HG03571 (cell line): ENCODE measurements around the gene ZC3H6.

Experiments
- ATAC-seq: cut with Tn5 transposase; IDR thresholded peaks from one replicate; pipeline ENCODE4 v1.9.1; 2021; ENCODE audit not compliant: unreplicated experiment

ZC3H6 gene, protein sequence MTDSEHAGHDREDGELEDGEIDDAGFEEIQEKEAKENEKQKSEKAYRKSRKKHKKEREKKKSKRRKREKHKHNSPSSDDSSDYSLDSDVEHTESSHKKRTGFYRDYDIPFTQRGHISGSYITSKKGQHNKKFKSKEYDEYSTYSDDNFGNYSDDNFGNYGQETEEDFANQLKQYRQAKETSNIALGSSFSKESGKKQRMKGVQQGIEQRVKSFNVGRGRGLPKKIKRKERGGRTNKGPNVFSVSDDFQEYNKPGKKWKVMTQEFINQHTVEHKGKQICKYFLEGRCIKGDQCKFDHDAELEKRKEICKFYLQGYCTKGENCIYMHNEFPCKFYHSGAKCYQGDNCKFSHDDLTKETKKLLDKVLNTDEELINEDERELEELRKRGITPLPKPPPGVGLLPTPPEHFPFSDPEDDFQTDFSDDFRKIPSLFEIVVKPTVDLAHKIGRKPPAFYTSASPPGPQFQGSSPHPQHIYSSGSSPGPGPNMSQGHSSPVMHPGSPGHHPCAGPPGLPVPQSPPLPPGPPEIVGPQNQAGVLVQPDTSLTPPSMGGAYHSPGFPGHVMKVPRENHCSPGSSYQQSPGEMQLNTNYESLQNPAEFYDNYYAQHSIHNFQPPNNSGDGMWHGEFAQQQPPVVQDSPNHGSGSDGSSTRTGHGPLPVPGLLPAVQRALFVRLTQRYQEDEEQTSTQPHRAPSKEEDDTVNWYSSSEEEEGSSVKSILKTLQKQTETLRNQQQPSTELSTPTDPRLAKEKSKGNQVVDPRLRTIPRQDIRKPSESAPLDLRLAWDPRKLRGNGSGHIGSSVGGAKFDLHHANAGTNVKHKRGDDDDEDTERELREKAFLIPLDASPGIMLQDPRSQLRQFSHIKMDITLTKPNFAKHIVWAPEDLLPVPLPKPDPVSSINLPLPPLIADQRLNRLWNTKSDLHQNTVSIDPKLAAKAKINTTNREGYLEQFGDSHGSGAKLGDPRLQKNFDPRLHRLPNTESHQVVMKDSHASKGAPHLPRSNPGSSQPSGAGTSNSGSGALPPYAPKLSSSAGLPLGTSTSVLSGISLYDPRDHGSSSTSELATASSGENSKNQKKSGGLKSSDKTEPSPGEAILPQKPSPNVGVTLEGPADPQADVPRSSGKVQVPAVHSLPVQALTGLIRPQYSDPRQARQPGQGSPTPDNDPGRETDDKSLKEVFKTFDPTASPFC

DNA sequence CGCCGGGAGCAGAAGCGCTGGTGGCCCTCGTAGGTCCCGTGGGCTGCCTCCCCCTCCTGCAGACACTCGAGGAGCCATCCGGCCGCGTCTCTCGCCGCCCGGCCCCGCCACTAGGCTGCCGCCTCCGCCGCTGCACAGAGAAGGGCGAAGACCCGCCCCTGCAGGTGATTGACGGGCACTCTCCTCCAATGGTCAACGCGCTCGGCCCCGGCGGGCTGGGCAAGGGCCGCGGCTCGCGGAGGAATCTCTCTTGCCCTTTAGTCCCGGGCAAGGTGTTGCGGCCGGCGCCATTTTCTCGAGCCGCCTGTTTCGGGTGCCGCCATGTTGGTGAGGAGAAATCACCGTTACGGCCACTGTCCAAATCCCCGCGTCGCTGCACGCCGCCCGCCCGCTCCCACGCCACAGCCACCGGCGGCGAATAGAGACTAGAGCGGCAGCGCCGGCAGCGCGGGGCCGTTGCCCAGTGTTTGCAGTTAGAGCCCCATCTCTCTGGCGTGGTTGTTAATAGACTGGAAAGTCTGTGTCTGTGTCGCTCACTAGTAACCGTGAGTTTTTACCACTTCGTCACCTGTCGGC is at the start of gene ZC3H6:
ZC3H6 (plus strand) TSS at position 287 of the 576 bp plus-strand sequence. CDS start 398 bp downstream, outside the sequence.
- ATAC-seq: peak; percentile 93

DNA sequence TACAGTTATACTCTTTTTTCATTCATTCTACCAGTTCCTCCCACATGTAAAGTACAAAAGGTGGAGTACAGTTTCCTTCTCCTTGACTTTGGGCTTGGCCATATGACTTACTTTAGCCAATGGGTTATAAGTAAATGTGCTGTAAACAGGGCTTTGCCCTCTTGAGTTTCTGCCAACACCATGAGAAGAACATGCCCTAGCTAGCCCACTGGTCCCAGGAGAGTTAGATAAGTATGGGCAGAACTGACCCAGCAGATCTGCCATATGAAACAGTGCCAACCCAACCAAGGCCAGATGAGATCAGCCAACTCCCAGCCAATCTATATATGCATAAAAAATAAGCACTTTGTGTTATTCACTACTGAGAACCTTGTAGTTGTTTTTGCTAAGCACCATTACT is 46.0 kb upstream of the ZC3H6 start:
- no peak for ATAC-seq

DNA sequence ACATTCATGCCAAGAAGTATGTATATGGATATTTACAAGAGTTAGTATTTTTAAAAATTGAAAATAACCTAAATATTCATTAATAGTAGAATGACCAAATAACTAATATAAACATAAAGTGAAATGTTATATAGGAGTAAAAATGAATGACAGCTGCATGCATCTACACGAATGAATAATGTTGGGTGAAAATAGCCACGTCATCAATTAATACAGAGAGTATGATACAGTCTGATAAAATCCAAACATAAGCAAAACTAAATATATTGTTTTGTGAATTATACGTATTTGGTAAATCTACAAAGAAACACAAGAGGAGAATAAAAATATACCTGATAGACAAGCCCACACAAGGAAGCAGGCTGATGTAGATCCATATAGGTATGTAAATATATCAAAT is 45.0 kb upstream of the ZC3H6 start:
- no peak for ATAC-seq

DNA sequence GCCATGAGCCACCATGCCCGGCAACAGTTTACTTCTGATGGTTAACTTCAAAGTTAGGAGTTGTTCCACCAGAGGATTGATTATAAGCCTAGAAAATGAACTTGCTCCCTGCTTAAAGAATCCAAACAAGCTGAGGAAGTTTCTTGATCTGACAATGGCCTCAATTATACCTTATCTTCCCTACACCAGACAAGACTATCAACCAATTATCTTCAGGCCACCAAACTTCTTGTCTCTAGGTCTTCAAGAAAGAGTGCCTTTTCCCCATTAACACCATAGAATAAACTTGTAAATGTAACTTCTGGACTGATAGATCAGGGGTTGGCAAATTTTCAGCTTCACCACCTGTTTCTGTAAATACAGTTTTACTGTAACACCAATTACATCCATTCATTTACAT is 35.5 kb upstream of the ZC3H6 start:
- ATAC-seq: no peak

DNA sequence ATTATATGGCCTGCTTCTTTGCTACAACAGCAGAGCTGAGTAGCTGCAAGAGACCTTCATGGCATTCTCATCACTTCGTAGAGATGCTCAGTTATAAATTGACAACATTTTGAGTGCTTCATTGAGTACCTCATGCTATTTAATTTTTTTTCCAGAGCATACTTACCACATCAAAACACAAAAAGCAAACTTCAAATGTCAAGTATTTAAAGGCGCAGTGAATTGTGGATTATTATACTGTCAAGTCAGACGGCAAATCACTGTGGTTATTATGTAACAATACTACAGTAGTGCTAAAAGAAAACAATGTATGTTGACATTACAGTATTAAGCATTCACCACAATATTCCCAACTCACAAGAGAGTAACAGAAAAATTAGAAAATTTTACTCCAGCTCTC is 33.0 kb upstream of the ZC3H6 start:
- ATAC-seq: no peak

DNA sequence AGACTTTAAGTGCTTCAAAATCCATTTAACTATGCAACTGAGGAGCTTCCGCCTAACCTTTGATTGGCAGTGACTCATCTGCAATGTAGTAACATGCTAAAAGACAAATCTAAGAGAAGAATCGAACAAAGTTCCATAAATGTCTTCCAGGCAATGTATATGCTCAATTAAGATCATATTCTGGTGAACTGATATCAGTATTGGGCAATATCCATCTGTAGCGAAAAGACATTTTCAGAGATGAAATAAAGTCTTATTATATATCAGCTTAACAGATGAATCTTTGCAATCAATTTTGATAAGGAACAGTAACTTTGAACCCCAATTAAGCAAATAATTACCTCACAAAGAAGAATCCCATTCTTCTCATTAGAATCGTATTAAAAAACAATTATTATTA is 32.2 kb upstream of the ZC3H6 start:
- no peak for ATAC-seq

DNA sequence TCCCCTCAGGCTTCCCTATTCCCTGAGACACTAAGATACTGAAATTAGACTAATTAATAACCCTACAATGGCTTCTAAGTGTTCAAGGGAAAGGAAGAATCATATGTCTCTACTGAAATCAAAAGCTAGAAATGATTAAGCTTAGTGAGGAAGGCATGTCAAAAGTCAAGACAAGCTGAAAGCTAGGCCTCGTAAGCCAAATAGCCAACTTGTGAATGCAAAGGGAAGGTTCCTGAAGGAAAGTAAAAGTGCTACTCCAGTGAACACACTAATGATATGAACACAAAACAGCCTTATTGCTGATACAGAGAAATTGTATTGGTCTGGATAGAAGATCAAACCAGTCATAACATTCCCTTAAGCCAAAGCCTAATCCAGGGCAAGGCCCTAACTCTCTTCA is 30.5 kb upstream of the ZC3H6 start:
- no peak for ATAC-seq

DNA sequence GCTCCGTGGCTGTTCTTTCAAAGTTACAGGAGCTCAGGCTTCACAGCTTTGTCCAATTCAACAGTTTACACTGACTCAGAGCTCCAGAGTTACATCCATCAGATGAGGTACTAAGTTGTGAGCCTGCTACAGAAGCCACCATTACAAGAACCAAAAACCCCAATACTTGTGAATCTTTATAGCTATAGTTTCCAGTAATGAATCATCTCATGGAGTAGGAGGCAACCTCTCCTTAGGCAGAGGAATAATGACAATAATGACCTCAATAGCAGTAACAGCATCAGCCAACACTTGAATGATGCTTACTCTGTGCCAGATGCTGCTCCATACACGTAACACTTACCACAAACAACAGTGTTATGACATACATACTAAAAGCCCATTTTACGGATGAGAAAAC is 24.1 kb upstream of the ZC3H6 start:
- ATAC-seq: no peak

DNA sequence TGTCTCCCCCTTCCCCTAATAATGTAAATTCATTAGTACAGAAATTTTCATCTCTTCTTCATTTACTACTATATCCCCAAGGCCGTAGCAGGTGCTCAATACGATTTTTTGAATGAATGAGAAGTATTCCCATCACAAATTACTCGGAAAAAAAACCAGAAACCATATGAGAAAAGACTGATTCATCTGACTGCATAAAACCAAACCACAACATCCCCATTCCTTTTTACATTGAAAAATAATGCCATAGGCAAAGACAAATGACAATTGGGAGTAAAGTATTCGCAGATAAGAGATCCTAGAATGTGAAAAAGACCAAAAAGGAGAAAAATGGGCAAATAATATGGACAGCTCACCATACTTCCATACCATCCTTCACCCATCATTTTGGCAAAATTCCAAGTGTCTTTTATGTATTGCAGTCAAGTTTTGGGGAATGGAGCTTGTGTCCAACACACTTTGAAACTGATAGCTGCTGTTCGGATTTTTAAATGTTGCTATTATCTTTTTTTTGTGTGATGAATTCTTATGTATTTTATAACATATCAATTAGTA is 22.1 kb upstream of the ZC3H6 start:
- ATAC-seq: no peak

DNA sequence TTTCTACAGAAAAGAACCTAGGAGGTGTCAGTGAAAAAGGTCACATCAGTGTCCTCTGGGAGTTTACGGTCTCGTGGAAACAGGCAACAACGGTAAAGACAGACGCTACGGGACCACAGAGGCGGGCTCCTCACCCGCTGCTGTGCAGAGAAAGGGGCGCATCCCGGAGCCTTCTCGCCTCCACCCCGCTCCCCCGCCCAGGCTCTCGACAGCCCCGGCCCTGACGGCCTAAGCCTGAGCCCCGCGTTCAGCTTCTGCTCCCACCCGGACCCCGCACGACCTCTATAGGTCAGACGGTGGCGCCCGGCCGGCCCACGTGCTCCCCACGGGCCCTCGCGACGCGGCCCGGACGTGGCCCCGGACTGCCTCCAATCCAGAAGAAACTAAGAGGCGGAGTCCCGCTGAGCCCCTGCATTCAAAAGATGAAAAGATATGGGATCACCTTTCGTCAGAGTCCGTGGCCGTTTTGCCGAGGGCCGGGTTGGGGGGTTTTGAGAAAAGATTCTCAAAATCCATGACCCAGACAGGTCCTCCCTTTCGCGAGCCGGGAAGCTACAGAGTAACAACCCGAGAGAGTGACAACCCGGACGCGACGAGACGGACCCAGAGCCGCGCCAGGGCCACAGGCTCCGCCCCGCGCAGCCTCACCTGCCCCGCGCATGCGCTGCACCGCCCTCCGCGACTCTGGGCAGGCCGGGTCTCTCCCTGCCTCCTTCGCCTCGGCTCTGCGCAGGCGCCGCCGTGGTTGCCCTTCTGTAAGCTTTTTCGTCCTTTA is 20.7 kb upstream of the ZC3H6 start, which contains the start of gene ZC3H8:
ZC3H8 (minus strand) TSS at position 577 of the 775 bp plus-strand sequence; CDS start at position 516, 61 bp downstream.
- ATAC-seq: peak; percentile 90

DNA sequence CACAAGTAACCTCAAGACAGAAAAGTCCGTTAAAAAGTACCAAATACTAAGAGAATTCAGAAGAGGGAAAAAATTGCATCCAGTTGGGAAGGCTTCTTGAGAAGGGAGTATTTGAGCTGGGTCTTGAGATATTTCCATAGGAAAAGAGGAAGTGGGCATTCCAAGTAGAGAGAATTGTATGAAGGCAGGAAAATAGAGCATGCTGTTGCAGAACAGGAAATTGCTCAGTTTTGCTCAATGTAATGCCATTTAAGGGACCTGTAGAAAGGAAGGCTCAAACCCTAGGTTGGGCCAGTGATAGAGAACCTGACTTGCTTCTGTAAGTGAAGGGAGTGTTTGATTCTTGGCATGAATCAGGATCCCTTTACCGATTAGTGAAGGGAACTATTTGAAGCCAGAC is 19.5 kb upstream of the ZC3H6 start:
- no peak for ATAC-seq

DNA sequence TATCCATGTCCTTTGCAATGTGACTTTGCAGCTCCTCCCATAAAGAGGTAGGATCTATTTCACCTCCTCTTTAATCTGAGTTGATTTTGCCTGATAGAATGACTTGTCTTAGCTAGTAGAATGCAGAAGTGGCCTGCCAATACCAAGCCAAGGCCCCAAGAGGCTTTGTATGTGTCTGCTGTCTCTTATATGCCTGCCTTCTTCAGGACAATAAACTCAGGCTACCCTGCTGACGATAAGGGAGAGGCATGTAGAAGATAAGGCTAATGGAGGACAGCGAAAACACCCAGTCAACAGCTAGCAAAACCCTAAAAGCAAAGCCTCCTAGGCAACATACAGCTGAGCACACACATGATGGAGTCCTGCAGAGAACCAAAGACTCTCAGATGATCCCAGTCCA is 18.7 kb upstream of the ZC3H6 start:
- ATAC-seq: no peak

DNA sequence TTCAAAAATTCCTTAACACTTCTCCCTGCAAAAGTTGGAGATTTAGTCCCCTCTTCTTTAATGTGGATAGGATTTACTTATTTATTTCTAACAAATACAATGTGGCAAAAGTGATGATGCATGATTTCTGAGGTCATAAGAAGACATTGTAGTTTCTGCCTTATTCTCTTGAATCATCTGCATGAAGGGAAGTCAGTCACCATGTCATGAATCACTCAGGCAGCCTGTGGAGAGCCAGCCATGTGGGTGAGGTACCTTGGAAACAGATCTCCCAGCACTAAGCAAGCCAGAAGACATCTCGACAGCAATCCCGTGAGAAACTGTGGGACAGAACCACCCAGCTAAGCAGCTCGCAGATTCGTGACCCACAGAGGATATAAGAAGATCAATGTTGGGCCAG is 17.8 kb upstream of the ZC3H6 start:
- no peak for ATAC-seq

DNA sequence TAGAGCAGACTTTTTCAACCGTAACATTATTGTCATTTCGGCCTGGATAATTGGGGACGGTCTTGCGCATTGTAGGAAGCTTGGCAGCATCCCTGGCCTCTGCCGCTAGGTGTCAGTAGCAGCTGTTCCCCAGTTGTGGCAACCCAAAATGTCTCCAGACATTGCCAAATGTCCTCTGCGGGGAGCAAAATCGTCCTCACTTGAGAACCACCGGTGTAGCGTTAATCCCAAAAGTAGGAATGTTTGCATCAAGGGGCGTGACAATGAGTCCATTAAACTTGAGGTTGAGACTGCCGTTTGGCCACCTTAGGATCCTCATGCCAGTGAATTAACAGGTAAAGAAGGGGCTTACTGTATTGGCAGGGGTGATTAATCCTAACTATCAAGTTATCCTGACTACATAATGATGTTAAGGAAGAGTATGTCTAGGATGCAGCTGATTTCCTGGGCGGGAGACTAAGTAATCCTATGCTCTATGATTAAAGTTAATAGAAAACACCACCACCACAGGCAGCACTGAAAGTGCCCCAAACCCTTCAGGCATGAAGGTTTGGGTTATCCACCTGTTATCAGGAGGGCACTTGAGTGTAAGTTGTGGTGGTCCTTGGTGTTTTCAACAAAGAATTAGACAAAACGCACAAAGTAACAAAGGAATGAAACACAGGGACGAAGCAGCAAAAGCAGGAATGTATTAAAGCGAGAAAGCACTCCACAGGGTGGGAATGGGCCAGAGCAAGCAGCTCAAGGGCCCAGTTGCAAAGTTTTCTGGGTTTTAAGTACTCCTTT is 15.7 kb upstream of the ZC3H6 start:
- ATAC-seq: no peak

DNA sequence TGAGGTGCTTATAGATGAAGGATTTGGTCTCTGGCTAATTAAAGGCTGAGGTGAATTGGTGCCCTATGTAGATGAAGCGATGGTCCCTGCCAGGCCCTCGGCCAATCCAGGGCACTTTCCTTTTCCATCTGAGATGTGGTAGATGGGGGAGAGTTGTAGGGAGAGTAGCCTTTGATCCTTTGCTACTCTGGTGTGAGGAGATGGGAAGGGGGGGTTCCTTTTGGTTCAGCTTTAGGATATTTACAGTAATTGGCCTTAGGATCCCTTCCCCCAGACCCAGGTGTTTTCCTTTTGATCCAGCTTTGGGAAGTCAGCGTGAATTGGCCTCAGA is 15.1 kb upstream of the ZC3H6 start:
- ATAC-seq: no peak

DNA sequence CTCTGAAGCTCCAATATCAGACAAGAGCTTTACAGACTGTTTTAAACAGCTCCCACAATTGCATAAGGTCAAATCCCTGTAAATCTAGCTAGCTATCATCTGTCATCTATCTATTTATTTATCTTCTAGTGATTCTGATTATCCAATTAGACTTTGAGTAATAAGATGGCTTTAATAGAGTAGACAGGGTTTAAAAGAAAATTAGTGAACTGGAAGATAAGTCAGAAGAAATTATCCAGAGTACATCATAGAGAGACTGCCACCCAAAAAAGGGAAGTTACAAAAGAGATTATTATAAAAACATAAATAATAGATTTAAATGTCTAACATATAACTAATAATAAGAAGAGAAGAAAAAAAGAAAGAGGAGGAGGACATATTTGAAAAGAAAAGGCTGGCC is 12.5 kb upstream of the ZC3H6 start:
- ATAC-seq: no peak

DNA sequence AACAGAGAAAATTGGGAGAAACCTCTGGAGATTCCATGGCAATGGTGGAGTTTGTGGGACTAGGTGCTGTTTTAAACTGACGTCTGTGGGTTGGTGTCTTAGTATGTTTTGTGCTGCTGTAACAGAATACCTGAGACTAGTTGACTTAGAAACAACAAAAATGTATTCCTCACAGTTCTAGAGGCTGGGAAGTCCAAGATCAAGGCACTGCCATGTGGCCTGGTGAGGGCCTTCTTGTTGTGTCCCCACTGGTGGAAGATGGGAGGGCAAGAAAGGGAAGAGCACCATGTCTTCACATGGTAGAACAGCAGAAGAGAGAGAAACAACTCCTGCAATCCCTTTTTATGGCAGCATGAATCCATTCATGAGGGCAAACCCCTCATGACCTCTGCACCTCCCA is 6.8 kb upstream of the ZC3H6 start:
- no peak for ATAC-seq

DNA sequence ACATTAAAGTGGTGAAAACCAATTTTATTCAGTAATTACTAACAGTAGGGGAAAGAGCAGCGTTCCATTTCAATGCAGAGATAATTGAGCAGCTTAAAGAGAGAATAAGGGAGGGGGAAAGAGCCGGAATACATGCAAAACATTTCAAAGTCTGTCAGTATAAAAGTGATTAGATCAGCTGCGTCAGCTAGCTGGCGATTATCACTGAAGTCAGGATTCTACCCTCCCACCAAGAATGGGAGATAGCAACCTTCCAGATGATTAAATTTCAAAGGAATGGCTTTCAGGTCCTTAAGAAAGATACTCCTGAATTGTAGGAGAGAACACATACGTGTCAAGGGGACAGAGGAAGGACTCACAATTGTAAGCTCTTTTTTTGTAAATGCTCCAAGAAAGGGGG is 2.7 kb upstream of the ZC3H6 start:
- no peak for ATAC-seq

DNA sequence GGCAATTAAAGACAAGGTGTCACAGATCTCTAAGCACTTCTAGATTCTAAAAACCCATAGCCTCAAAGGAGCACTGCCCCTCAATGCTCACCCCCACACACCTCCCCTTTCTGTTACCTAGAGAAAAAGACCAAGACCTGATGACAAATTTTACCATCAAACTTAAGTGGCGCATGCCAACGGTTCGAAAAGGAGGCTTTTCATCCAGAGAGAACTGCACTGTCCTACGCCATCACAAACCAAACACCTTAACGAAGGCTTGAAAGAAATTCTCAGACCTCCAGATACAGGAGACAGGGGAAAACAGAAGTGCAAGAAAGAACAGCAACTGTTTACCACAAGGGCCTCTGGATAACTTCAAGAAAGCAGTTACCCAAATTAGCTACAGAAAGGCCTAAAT is 2.0 kb upstream of the ZC3H6 start:
- ATAC-seq: no peak
